ENCODE results near the gene MMP24OS. TPM values are rescaled to one million over a fixed set of nuclear protein-coding genes. Genes with fewer than 3 reads are reported as not detected.

Gene MMP24OS
- total and polyA plus RNA-seq, 2 donors (not counting 1 experiment from before 2014, with no cell fraction given), result 30.1 to 44.1 TPM

DNA sequence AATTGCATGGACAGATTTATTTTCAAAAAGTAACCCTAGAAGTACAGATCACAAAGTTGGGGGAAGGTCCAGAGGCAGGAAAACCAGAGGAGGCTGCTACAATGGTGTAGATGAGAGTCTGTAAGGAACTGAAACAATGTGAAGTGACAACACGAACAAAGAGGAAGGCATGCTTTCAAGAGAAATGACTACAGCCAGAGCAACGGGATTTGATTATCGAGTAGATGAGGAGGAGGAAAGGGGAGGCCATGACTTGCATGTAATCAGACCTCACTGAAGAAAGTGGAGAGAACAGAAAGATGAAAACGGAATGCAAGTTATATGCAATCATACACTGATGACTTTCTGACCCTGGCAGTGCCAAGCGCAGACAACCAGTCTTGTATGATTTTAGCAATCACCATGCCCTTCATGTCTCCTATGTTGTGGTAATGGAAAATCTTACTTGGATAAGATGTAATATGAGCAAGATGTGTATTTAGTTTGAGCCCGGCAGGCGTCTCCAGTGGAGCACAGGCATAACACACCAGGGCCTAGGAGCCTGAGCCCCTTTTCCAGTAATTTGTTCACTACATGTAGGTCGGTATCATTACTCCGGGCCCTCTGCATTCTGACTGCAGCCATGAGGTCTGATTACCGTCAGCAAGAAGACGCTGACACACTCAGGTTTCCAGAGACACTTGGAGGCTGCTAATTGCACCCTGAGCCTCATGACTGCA lies 48.3 kb upstream of the MMP24OS start:
- Histone ChIP-seq H3K4me1 (ENCODE audit: control insufficient read depth, extremely low read depth, insufficient read depth, low read length) (peaks cover 16% of the 10 kb centered on the region), H3K9me3 (ENCODE audit: control insufficient read depth, insufficient read depth, low read depth, low read length) (no peaks in the 10 kb centered on the region), H3K36me3 (ENCODE audit: control insufficient read depth, insufficient read depth, low read length) (peaks cover 2% of the 10 kb centered on the region), H2AFZ (ENCODE audit: low read length) (no peak overlapping the region), H3K27ac (ENCODE audit: insufficient read depth, low read length) (no peak overlapping the region), H3K9ac (ENCODE audit: insufficient read depth, low read length) (no peak overlapping the region), H3K4me3 (replicated peaks in 1 of 4; ENCODE audit: control extremely low read depth in 1 of 4, insufficient read depth in 1 of 4, low read depth in 3 of 4, low read length in 4 of 4) (no peak overlapping the region), H3K4me2 (ENCODE audit: extremely low read depth, insufficient read depth, low read length) (no peak overlapping the region), H3K27me3 (ENCODE audit: control insufficient read depth, insufficient read depth, low read length) (no peaks in the 10 kb centered on the region), H3K79me2 (ENCODE audit: control insufficient read depth, insufficient read depth, low read length) (no peaks in the 10 kb centered on the region), H4K20me1 (ENCODE audit: control insufficient read depth, extremely low read depth, insufficient read depth, low read length) (no peaks in the 10 kb centered on the region)
- TF ChIP-seq EZH2 (IDR thresholded peaks at IDR 0.05; ENCODE audit: low read length, missing control alignments), result no peak
- TF ChIP-seq, protein P1, sequence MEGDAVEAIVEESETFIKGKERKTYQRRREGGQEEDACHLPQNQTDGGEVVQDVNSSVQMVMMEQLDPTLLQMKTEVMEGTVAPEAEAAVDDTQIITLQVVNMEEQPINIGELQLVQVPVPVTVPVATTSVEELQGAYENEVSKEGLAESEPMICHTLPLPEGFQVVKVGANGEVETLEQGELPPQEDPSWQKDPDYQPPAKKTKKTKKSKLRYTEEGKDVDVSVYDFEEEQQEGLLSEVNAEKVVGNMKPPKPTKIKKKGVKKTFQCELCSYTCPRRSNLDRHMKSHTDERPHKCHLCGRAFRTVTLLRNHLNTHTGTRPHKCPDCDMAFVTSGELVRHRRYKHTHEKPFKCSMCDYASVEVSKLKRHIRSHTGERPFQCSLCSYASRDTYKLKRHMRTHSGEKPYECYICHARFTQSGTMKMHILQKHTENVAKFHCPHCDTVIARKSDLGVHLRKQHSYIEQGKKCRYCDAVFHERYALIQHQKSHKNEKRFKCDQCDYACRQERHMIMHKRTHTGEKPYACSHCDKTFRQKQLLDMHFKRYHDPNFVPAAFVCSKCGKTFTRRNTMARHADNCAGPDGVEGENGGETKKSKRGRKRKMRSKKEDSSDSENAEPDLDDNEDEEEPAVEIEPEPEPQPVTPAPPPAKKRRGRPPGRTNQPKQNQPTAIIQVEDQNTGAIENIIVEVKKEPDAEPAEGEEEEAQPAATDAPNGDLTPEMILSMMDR (conservative IDR thresholded peaks at IDR 0.05 in 1 of 2, IDR thresholded peaks at IDR 0.05 in 1 of 2; ENCODE audit: low read depth in 1 of 2, low read length in 2 of 2), result no peak
- DNase-seq (ENCODE audit: low read depth in 2 of 2), result peak in 1 of 2 donors; percentile 48

DNA sequence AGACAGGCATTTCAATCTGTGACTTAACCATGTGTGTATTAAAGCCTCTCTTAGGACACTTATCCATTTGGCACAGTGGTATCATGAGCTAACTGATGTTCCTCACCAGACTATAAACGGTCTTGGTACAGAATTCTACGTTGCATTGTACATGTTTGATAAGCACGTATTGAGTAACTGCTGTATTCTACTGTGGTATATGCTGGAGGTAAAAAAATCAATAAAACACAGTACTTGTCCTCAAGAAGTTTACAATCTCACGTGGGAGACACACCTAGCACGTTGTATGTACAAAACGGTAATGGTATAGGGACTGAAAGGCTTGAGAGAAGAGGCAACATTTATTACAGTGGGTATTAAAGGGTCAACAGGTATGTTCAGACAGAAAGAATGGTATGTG lies 47.5 kb upstream of the MMP24OS start:
- H3K4me2 ChIP-seq (ENCODE audit: extremely low read depth, insufficient read depth, low read length), result no peak overlapping the region
- no peak overlapping the region for H3K27ac ChIP-seq (ENCODE audit: insufficient read depth, low read length)
- H3K4me3 ChIP-seq (replicated peaks in 1 of 4; ENCODE audit: control extremely low read depth in 1 of 4, insufficient read depth in 1 of 4, low read depth in 3 of 4, low read length in 4 of 4), result no peak overlapping the region
- H3K9me3 ChIP-seq (ENCODE audit: control insufficient read depth, insufficient read depth, low read depth, low read length), result no peaks in the 10 kb centered on the region
- H3K79me2 ChIP-seq (ENCODE audit: control insufficient read depth, insufficient read depth, low read length), result no peaks in the 10 kb centered on the region
- peaks cover 2% of the 10 kb centered on the region for H3K36me3 ChIP-seq (ENCODE audit: control insufficient read depth, insufficient read depth, low read length)
- peaks cover 24% of the 10 kb centered on the region for H3K4me1 ChIP-seq (ENCODE audit: control insufficient read depth, extremely low read depth, insufficient read depth, low read length)
- TF ChIP-seq, protein P1 (conservative IDR thresholded peaks at IDR 0.05 in 1 of 2, IDR thresholded peaks at IDR 0.05 in 1 of 2; ENCODE audit: low read depth in 1 of 2, low read length in 2 of 2), result no peak
- TF ChIP-seq EZH2 (IDR thresholded peaks at IDR 0.05; ENCODE audit: low read length, missing control alignments), result no peak
- H3K9ac ChIP-seq (ENCODE audit: insufficient read depth, low read length), result no peak overlapping the region
- no peak for DNase-seq (ENCODE audit: low read depth in 2 of 2)
- H2AFZ ChIP-seq (ENCODE audit: low read length), result no peak overlapping the region
- no peaks in the 10 kb centered on the region for H4K20me1 ChIP-seq (ENCODE audit: control insufficient read depth, extremely low read depth, insufficient read depth, low read length)
- no peaks in the 10 kb centered on the region for H3K27me3 ChIP-seq (ENCODE audit: control insufficient read depth, insufficient read depth, low read length)

DNA sequence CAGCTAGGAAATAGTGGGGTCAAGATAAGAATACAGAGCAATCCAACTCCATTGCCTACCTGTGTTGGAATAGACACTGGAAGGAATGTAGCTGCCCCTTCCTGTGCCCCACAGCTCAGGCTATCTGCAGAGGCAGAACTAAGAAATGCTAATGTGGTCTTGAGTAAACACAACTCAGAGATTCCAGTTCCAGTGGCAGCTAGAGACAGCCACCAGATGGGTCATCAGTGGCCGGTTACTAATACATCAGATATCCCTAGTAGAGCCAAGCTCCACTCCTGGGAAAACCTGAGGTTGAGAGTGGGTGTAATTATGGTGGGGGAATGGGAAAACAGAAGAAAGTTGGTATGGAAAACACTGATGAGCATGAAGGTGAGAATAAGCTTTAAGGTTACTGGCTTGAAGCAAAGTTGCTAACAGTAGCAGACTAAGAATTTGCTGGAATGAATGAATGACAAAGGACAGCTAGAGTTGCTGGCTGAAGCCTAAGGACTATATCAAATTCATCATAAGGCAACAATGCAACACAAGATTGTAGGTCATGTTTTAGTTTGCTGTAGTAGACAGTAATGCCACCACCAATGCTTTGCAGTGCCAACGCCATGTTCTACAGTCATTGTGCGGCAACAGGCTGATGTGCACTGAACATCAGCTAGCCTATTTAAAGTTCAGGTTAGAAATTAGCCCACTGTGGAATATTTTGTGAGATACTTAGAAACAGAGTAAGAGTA lies 42.6 kb upstream of the MMP24OS start:
- DNase-seq (ENCODE audit: low read depth in 2 of 2), result peak; percentile 43 to 97
- peak overlapping the region; percentile 57 for H3K4me2 ChIP-seq (ENCODE audit: extremely low read depth, insufficient read depth, low read length)
- no peaks in the 10 kb centered on the region for H3K9me3 ChIP-seq (ENCODE audit: control insufficient read depth, insufficient read depth, low read depth, low read length)
- H3K4me1 ChIP-seq (ENCODE audit: control insufficient read depth, extremely low read depth, insufficient read depth, low read length), result peaks cover 37% of the 10 kb centered on the region
- H2AFZ ChIP-seq (ENCODE audit: low read length), result no peak overlapping the region
- peak overlapping the region; percentile 79 for H3K27ac ChIP-seq (ENCODE audit: insufficient read depth, low read length)
- H3K27me3 ChIP-seq (ENCODE audit: control insufficient read depth, insufficient read depth, low read length), result no peaks in the 10 kb centered on the region
- TF ChIP-seq, protein P1 (conservative IDR thresholded peaks at IDR 0.05 in 1 of 2, IDR thresholded peaks at IDR 0.05 in 1 of 2; ENCODE audit: low read depth in 1 of 2, low read length in 2 of 2), result no peak
- no peak for TF ChIP-seq EZH2 (IDR thresholded peaks at IDR 0.05; ENCODE audit: low read length, missing control alignments)
- H3K4me3 ChIP-seq (replicated peaks in 1 of 4; ENCODE audit: control extremely low read depth in 1 of 4, insufficient read depth in 1 of 4, low read depth in 3 of 4, low read length in 4 of 4), result no peak overlapping the region
- H3K9ac ChIP-seq (ENCODE audit: insufficient read depth, low read length), result no peak overlapping the region
- H3K36me3 ChIP-seq (ENCODE audit: control insufficient read depth, insufficient read depth, low read length), result no peaks in the 10 kb centered on the region
- H3K79me2 ChIP-seq (ENCODE audit: control insufficient read depth, insufficient read depth, low read length), result no peaks in the 10 kb centered on the region
- H4K20me1 ChIP-seq (ENCODE audit: control insufficient read depth, extremely low read depth, insufficient read depth, low read length), result no peaks in the 10 kb centered on the region
